Endothelial cell of umbilical vein (primary cell): ENCODE data around the gene SLF2. TPM values are rescaled to one million over a fixed set of nuclear protein-coding genes. Genes with fewer than 3 reads are reported as not detected.

Experiments
- BruUV-seq: library from RNA; stranded (reverse); fragments of 400-500 nt; replicated peaks from 2 replicates; lab custom pipeline; 2021; lab: Mats Ljungman, UMichigan
- CTCF ChIA-PET: fragments of 300-600, 350-600 bp; sonication (Branson Sonifier 250); formaldehyde crosslinking; loops from one replicate; lab custom pipeline; 2021; ENCODE audit warnings: antibody characterized with exemption, inconsistent platforms; lab: Charles Lee
- POLR2A ChIA-PET: fragments of 300-600, 350-600 bp; sonication (Branson Sonifier 250); formaldehyde crosslinking; loops from one replicate; lab custom pipeline; 2021; ENCODE audit warnings: antibody characterized with exemption, inconsistent platforms; lab: Charles Lee
- DNase-seq: peaks from one replicate; pipeline ENCODE4 v3.0.0-alpha.2; 2011; ENCODE audit warnings: low read depth, low spot score
- FAIRE-seq: peaks from 2 replicates; lab custom pipeline; 2011; peaks lifted over from hg19 to GRCh38; lab: Jason Lieb, UNC
- H2AFZ ChIP-seq: 2 replicates; pipeline ENCODE4 v1.6.0; 2012; ENCODE audit warnings: low read depth, low read length, control low read depth, inconsistent platforms
- H3K27ac ChIP-seq: 2 replicates; pipeline ENCODE4 v1.5.1; 2011; ENCODE audit warnings: low read depth, mild to moderate bottlenecking, control low read depth, low read length, moderate library complexity; ENCODE audit not compliant: insufficient read depth
- H3K27me3 ChIP-seq, 2 experiments: 2 replicates each; pipeline versions ENCODE4 v1.6.0 to v1.6.1; 2011; ENCODE audit warnings: low read length in 2 of 2, mixed read lengths in 1 of 2; ENCODE audit not compliant: control insufficient read depth in 2 of 2, insufficient read depth in 2 of 2
- H3K36me3 ChIP-seq, 2 experiments: 2 replicates in 1 of 2; 3 replicates in 1 of 2; pipeline ENCODE4 v1.5.1; 2011; ENCODE audit warnings: low read length in 2 of 2, mild to moderate bottlenecking in 1 of 2, moderate library complexity in 1 of 2; ENCODE audit not compliant: control insufficient read depth in 2 of 2, insufficient read depth in 2 of 2; ENCODE audit errors: extremely low read depth in 1 of 2
- H3K4me1 ChIP-seq: 3 replicates; pipeline ENCODE4 v1.5.1; 2011; ENCODE audit warnings: mild to moderate bottlenecking, low read length; ENCODE audit not compliant: control insufficient read depth, insufficient read depth; ENCODE audit errors: extremely low read depth
- H3K4me2 ChIP-seq: 2 replicates; pipeline ENCODE4 v1.6.1; 2011; ENCODE audit warnings: low read length, control low read depth, mixed read lengths; ENCODE audit not compliant: insufficient read depth
- H3K4me3 ChIP-seq, 3 experiments: fragments of 200-600 bp in 1 of 3; sonication (generic), shearing (Covaris generic) in 1 of 3; replicated peaks in 1 of 3; 2 replicates each; pipeline ENCODE4 v1.5.1; 2011 to 2016; ENCODE audit warnings: control low read depth in 3 of 3, low read length in 3 of 3, mild to moderate bottlenecking in 2 of 3, inconsistent platforms in 1 of 3, low read depth in 1 of 3, moderate library complexity in 1 of 3; ENCODE audit not compliant: insufficient read depth in 1 of 3
- H3K79me2 ChIP-seq: 2 replicates; pipeline ENCODE4 v1.6.0; 2012; ENCODE audit warnings: low read length, inconsistent platforms; ENCODE audit not compliant: control insufficient read depth, insufficient read depth
- H3K9ac ChIP-seq: replicated peaks from 2 replicates; pipeline ENCODE3; 2011; ENCODE audit warnings: low read length, control low read depth; ENCODE audit not compliant: insufficient read depth; ENCODE audit errors: extremely low read depth
- H3K9me1 ChIP-seq: replicated peaks from 3 replicates; pipeline ENCODE4 v1.6.0; 2011; ENCODE audit warnings: mild to moderate bottlenecking, low read length; ENCODE audit not compliant: control insufficient read depth, insufficient read depth; ENCODE audit errors: extremely low read depth
- H3K9me3 ChIP-seq: replicated peaks from 2 replicates; pipeline ENCODE4 v1.5.1; 2012; ENCODE audit warnings: low read length, inconsistent platforms; ENCODE audit not compliant: control insufficient read depth, insufficient read depth
- H4K20me1 ChIP-seq: replicated peaks from 2 replicates; pipeline ENCODE3; 2011; ENCODE audit warnings: mild to moderate bottlenecking, low read length; ENCODE audit not compliant: control insufficient read depth, insufficient read depth; ENCODE audit errors: extremely low read depth
- FOS ChIP-seq: IDR thresholded peaks from 2 replicates; pipeline ENCODE4 v1.6.1; 2011; ENCODE audit warnings: mild to moderate bottlenecking, low read length, moderate library complexity, borderline replicate concordance; ENCODE audit not compliant: insufficient read depth
- JUN ChIP-seq: IDR thresholded peaks from 2 replicates; pipeline ENCODE4 v1.6.1; 2011; ENCODE audit warnings: borderline replicate concordance, low read depth; ENCODE audit not compliant: insufficient read length, insufficient read depth
- MYC ChIP-seq: IDR thresholded peaks from one replicate; pipeline ENCODE4 v1.6.1; 2011; ENCODE audit warnings: mild to moderate bottlenecking, low read depth, low read length
- POLR2A ChIP-seq: IDR thresholded peaks from 2 replicates; pipeline ENCODE4 v1.6.1; 2012; ENCODE audit warnings: low read depth, mild to moderate bottlenecking, control low read depth, low read length
- dilution Hi-C: fragments of 300-500 bp; cut with MboI; formaldehyde crosslinking; loops from one replicate; pipeline ENCODE4 v1.15.0; 2019; ENCODE audit warnings: low sequenced_read_pairs; ENCODE audit not compliant: extremely low pct_ligation_motif_present
- intact Hi-C: fragments of 100-400 bp; cut with micrococcal nuclease; formaldehyde crosslinking; loops from one replicate; pipeline ENCODE4 v1.10.0; 2022
- polyA plus RNA-seq, 4 experiments: library from polyadenylated mRNA; depleted of rRNA in 3 of 4; stranded (reverse) in 3 of 4; unstranded in 1 of 4; fragments of >200 nt; gene quantifications; 2 replicates each; pipeline versions ENCODE4 v1.2.1 to v1.2.3, GENCODE V29; 2011 to 2012; ENCODE audit warnings: missing spikeins in 1 of 4
- total RNA-seq: library from RNA; stranded (reverse); gene quantifications from 2 replicates; pipeline ENCODE4 v1.2.3, GENCODE V29; 2021
- TF ChIP-seq, protein P1 (sequence below), 2 donors: IDR thresholded peaks; 1 replicate in 1 of 2; 2 replicates in 1 of 2; pipeline ENCODE4 v1.5.1; 2011; ENCODE audit warnings: low read length in 2 of 2, mild to moderate bottlenecking in 2 of 2, moderate library complexity in 2 of 2, control low read depth in 1 of 2, inconsistent platforms in 1 of 2, low read depth in 1 of 2; ENCODE audit not compliant: insufficient read depth in 1 of 2; ENCODE audit errors: extremely low read depth in 1 of 2

The SLF2 gene
- total and polyA plus RNA-seq, 2 donors (not counting 3 experiments of a cell fraction or from before 2014, with no cell fraction given) = 7.5 to 35.5 TPM

GRCh38 chr10:100902622-100903021 lies 10.1 kb upstream of the SLF2 start:
- H2AFZ ChIP-seq = no peak overlapping the region
- POLR2A ChIA-PET = no interaction called here
- DNase-seq = no peak
- CTCF ChIA-PET = interaction anchor here (1.4 kb wide), 1 partner anchor 14 kb away, joined by 3 read pairs; no protein-coding TSS in a partner anchor
- no peaks in the 10 kb centered on the region for H4K20me1 ChIP-seq
- no peak for TF ChIP-seq MYC
- no peak overlapping the region for H3K4me3 ChIP-seq
- intact Hi-C loops = no loop called here
- no peak overlapping the region for H3K27ac ChIP-seq
- H3K79me2 ChIP-seq = no peaks in the 10 kb centered on the region
- BruUV-seq = no TSS peak
- no peaks in the 10 kb centered on the region for H3K9me3 ChIP-seq
- H3K4me2 ChIP-seq = no peak overlapping the region
- no peaks in the 10 kb centered on the region for H3K36me3 ChIP-seq
- H3K9me1 ChIP-seq = no peaks in the 10 kb centered on the region
- no peak overlapping the region for H3K9ac ChIP-seq
- H3K4me1 ChIP-seq = no peaks in the 10 kb centered on the region
- dilution Hi-C loops = no loop called here
- H3K27me3 ChIP-seq = peaks cover 17 to 22% of the 10 kb centered on the region in 2 experiments
- FAIRE-seq = no peak

DNA sequence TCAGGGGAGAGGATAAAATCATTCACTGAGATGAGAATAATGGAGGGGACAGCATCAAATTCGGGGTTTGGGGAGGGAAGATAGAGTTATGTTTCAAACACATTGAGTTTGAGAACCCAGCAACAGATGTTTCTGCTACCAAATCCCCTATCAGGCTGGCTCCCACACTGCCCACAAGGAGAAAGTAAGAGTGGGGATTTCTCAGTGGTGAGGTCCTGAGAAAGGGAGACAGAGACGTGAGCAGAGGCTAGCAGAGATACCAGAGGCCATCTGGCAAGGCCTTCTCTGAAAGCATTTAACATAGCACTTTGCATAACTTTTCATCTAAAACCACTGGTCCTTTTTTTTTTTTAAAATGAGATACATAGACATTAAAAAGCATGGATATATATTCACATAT lies 7.8 kb upstream of the SLF2 start:
- POLR2A ChIA-PET = no interaction called here
- no peak for DNase-seq
- BruUV-seq = no TSS peak
- Histone ChIP-seq H3K79me2 (no peaks in the 10 kb centered on the region), H3K4me1 (peaks cover 6% of the 10 kb centered on the region), H3K36me3 (no peaks in the 10 kb centered on the region), H3K9me1 (no peaks in the 10 kb centered on the region), H2AFZ (no peak overlapping the region), H3K9ac (no peak overlapping the region), H3K27me3 (peaks cover 9 to 21% of the 10 kb centered on the region in 2 experiments), H4K20me1 (no peaks in the 10 kb centered on the region), H3K27ac (no peak overlapping the region), H3K4me2 (no peak overlapping the region), H3K9me3 (no peaks in the 10 kb centered on the region), H3K4me3 (no peak overlapping the region)
- CTCF ChIA-PET = interaction anchor here (1.3 to 1.4 kb wide), 2 partner anchors 8 to 14 kb away, joined by 3 read pairs; no protein-coding TSS in a partner anchor
- no peak for TF ChIP-seq MYC
- TF ChIP-seq, protein P1, sequence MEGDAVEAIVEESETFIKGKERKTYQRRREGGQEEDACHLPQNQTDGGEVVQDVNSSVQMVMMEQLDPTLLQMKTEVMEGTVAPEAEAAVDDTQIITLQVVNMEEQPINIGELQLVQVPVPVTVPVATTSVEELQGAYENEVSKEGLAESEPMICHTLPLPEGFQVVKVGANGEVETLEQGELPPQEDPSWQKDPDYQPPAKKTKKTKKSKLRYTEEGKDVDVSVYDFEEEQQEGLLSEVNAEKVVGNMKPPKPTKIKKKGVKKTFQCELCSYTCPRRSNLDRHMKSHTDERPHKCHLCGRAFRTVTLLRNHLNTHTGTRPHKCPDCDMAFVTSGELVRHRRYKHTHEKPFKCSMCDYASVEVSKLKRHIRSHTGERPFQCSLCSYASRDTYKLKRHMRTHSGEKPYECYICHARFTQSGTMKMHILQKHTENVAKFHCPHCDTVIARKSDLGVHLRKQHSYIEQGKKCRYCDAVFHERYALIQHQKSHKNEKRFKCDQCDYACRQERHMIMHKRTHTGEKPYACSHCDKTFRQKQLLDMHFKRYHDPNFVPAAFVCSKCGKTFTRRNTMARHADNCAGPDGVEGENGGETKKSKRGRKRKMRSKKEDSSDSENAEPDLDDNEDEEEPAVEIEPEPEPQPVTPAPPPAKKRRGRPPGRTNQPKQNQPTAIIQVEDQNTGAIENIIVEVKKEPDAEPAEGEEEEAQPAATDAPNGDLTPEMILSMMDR (IDR thresholded peaks at IDR 0.05; ENCODE audit: extremely low read depth in 1 of 2, insufficient read depth in 1 of 2, low read depth in 1 of 2, low read length in 2 of 2) = no peak
- TF ChIP-seq JUN = no peak
- TF ChIP-seq FOS = no peak
- no peak for TF ChIP-seq POLR2A
- dilution Hi-C loops = no loop called here
- no peak for FAIRE-seq
- intact Hi-C loops = no loop called here
